Esophagus muscularis mucosa (tissue), 4 donors: ENCODE measurements around the gene SLC50A1.

Experiments
- CTCF ChIP-seq, 3 experiments: fragments of 200-600 bp in 2 of 3; fragments of 450-650 bp in 1 of 3; sonication (generic) in 2 of 3; IDR thresholded peaks; one replicate each; pipeline ENCODE4 v1.5.1; 2017 to 2019; ENCODE audit warnings: antibody characterized with exemption in 3 of 3, mild to moderate bottlenecking in 2 of 3, moderate library complexity in 1 of 3
- EP300 ChIP-seq: sonication (generic); formaldehyde crosslinking; IDR thresholded peaks from one replicate; pipeline ENCODE4 v1.6.1; 2017; ENCODE audit warnings: antibody characterized with exemption
- POLR2A ChIP-seq: fragments of 450-650 bp; IDR thresholded peaks from one replicate; pipeline ENCODE4 v1.6.1; 2017; ENCODE audit warnings: antibody characterized with exemption, moderate library complexity, mild to moderate bottlenecking, low read depth
- POLR2AphosphoS5 ChIP-seq, 2 donors: sonication (generic); formaldehyde crosslinking; IDR thresholded peaks; one replicate each; pipeline ENCODE4 v1.6.1; 2017; ENCODE audit warnings: antibody characterized with exemption in 2 of 2

GRCh38 chr1:155139895-155140629 is 4.4 kb downstream of the SLC50A1 start, which contains the start of gene DPM3:
- no peak for TF ChIP-seq EP300
- TF ChIP-seq CTCF (IDR thresholded peaks at IDR 0.05), result no peak
- TF ChIP-seq POLR2AphosphoS5 (IDR thresholded peaks at IDR 0.05), result peak; percentile 93 to 95
- peak; percentile 53 for TF ChIP-seq POLR2A
